ENCODE measurements around the gene MRPS9.

Gene MRPS9

GRCh38 chr2:105113616-105114291 lies 75.9 kb downstream of the MRPS9 start:
- no peak for DNase-seq (ENCODE audit: low read depth, low spot score)
- H3K4me3 ChIP-seq (ENCODE audit: low read length): no peak overlapping the region

- no peak overlapping the region for H3K4me3 ChIP-seq (ENCODE audit: low read length)
- peak; percentile 37 for DNase-seq (ENCODE audit: low read depth, low spot score)
These were observed 76.7 kb downstream of the MRPS9 start for GRCh38 chr2:105114551-105114950.

- no peak overlapping the region for H3K4me3 ChIP-seq (ENCODE audit: low read length)
- no peak for DNase-seq (ENCODE audit: low read depth, low spot score)
These were observed 78.5 kb downstream of the MRPS9 start for GRCh38 chr2:105116348-105116747.

- H3K4me3 ChIP-seq (ENCODE audit: low read length): no peak overlapping the region
- no peak for DNase-seq (ENCODE audit: low read depth, low spot score)
These were observed 79.7 kb downstream of the MRPS9 start for GRCh38 chr2:105117565-105117964.

GRCh38 chr2:105118960-105119359 lies 81.1 kb downstream of the MRPS9 start:
- no peak for DNase-seq (ENCODE audit: low read depth, low spot score)
- H3K4me3 ChIP-seq (ENCODE audit: low read length): no peak overlapping the region

- no peak for DNase-seq (ENCODE audit: low read depth, low spot score)
- no peak overlapping the region for H3K4me3 ChIP-seq (ENCODE audit: low read length)
These were observed 83.6 kb downstream of the MRPS9 start for GRCh38 chr2:105121434-105121833.

- DNase-seq (ENCODE audit: low read depth, low spot score): peak; percentile 10
These were observed 87.6 kb downstream of the MRPS9 start for GRCh38 chr2:105125428-105125827.

GRCh38 chr2:105125920-105126319 lies 88.1 kb downstream of the MRPS9 start:
- no peak for DNase-seq (ENCODE audit: low read depth, low spot score)
- no peak overlapping the region for H3K4me3 ChIP-seq (ENCODE audit: low read length)

More at GRCh38 chr2:105125428-105125827, 87.6 kb downstream of the MRPS9 start:
- no peak overlapping the region for H3K4me3 ChIP-seq (ENCODE audit: low read length)

GRCh38 chr2:105126336-105126735 lies 88.5 kb downstream of the MRPS9 start:
- DNase-seq (ENCODE audit: low read depth, low spot score): no peak
- no peak overlapping the region for H3K4me3 ChIP-seq (ENCODE audit: low read length)

- no peak for DNase-seq (ENCODE audit: low read depth, low spot score)
- H3K4me3 ChIP-seq (ENCODE audit: low read length): no peak overlapping the region
These were observed 89.5 kb downstream of the MRPS9 start for GRCh38 chr2:105127289-105127915.

GRCh38 chr2:105129722-105130232 lies 91.9 kb downstream of the MRPS9 start:
- no peak for DNase-seq (ENCODE audit: low read depth, low spot score)

GRCh38 chr2:105130546-105130945 lies 92.7 kb downstream of the MRPS9 start:
- no peak overlapping the region for H3K4me3 ChIP-seq (ENCODE audit: low read length)
- no peak for DNase-seq (ENCODE audit: low read depth, low spot score)

More at GRCh38 chr2:105129722-105130232, 91.9 kb downstream of the MRPS9 start:
- no peak overlapping the region for H3K4me3 ChIP-seq (ENCODE audit: low read length)

- H3K4me3 ChIP-seq (ENCODE audit: low read length): no peak overlapping the region
- DNase-seq (ENCODE audit: low read depth, low spot score): no peak
These were observed 96.2 kb downstream of the MRPS9 start for GRCh38 chr2:105134081-105134480.

- DNase-seq (ENCODE audit: low read depth, low spot score): no peak
- no peak overlapping the region for H3K4me3 ChIP-seq (ENCODE audit: low read length)
These were observed 97.6 kb downstream of the MRPS9 start for GRCh38 chr2:105135436-105135835.

GRCh38 chr2:105136394-105136793 lies 98.5 kb downstream of the MRPS9 start:
- DNase-seq (ENCODE audit: low read depth, low spot score): no peak
- no peak overlapping the region for H3K4me3 ChIP-seq (ENCODE audit: low read length)

GRCh38 chr2:105138643-105139042 lies 100.8 kb downstream of the MRPS9 start:
- no peak overlapping the region for H3K4me3 ChIP-seq (ENCODE audit: low read length)
- no peak for DNase-seq (ENCODE audit: low read depth, low spot score)

- no peak overlapping the region for H3K4me3 ChIP-seq (ENCODE audit: low read length)
- no peak for DNase-seq (ENCODE audit: low read depth, low spot score)
These were observed 101.8 kb downstream of the MRPS9 start for GRCh38 chr2:105139556-105140239.

GRCh38 chr2:105140240-105140568 lies 102.3 kb downstream of the MRPS9 start:
- no peak for DNase-seq (ENCODE audit: low read depth, low spot score)
- no peak overlapping the region for H3K4me3 ChIP-seq (ENCODE audit: low read length)

- no peak for DNase-seq (ENCODE audit: low read depth, low spot score)
- H3K4me3 ChIP-seq (ENCODE audit: low read length): no peak overlapping the region
These were observed 103.3 kb downstream of the MRPS9 start for GRCh38 chr2:105141099-105141614.

- H3K4me3 ChIP-seq (ENCODE audit: low read length): no peak overlapping the region
- DNase-seq (ENCODE audit: low read depth, low spot score): no peak
These were observed 104.4 kb downstream of the MRPS9 start for GRCh38 chr2:105142239-105142638.

All from Jurkat, Clone E6-1 (cell line).